Spleen (tissue), 11 donors: ENCODE measurements around the gene ATP1A4. TPM values are rescaled to one million over a fixed set of nuclear protein-coding genes. Genes with fewer than 3 reads are reported as not detected.

Source experiments
- DNase-seq: peaks from one replicate; pipeline ENCODE4 v3.0.0-alpha.2; 2020
- H3K27ac ChIP-seq, 8 donors: fragments of 200-600 bp; sonication (generic) in 7 of 8; 1 replicate in 4 of 8; 2 replicates in 4 of 8; pipeline versions ENCODE4 v1.5.0 to v1.8.0; 2016 to 2021; ENCODE audit warnings: inconsistent platforms in 4 of 8, mild to moderate bottlenecking in 4 of 8, moderate library complexity in 1 of 8
- H3K27me3 ChIP-seq, 7 donors: fragments of 200-600 bp; sonication (generic) in 6 of 7; replicated peaks in 1 of 7; 1 replicate in 4 of 7; 2 replicates in 3 of 7; pipeline versions ENCODE4 v1.5.0 to v1.8.0; 2016 to 2021; ENCODE audit warnings: inconsistent platforms in 3 of 7, mild to moderate bottlenecking in 1 of 7
- H3K36me3 ChIP-seq, 6 donors: fragments of 200-600 bp; sonication (generic) in 5 of 6; 1 replicate in 4 of 6; 2 replicates in 2 of 6; pipeline versions ENCODE4 v1.5.0 to v1.8.0; 2016 to 2021; ENCODE audit warnings: inconsistent platforms in 2 of 6
- H3K4me1 ChIP-seq, 6 donors: fragments of 200-600 bp; sonication (generic) in 5 of 6; 1 replicate in 3 of 6; 2 replicates in 3 of 6; pipeline versions ENCODE4 v1.5.0 to v1.8.0; 2016 to 2021; ENCODE audit warnings: inconsistent platforms in 3 of 6
- H3K4me3 ChIP-seq, 8 donors: fragments of 200-600 bp; sonication (generic) in 7 of 8; 1 replicate in 4 of 8; 2 replicates in 4 of 8; pipeline versions ENCODE4 v1.5.0 to v1.8.0; 2016 to 2021; ENCODE audit warnings: inconsistent platforms in 4 of 8, mild to moderate bottlenecking in 4 of 8, moderate library complexity in 2 of 8
- H3K9me3 ChIP-seq, 8 donors: fragments of 200-600 bp; sonication (generic) in 7 of 8; 1 replicate in 4 of 8; 2 replicates in 4 of 8; pipeline versions ENCODE4 v1.5.0 to v1.8.0; 2016 to 2021; ENCODE audit warnings: inconsistent platforms in 4 of 8
- CTCF ChIP-seq, 11 experiments: fragments of 200-600 bp in 7 of 11; fragments of 450-650 bp in 4 of 11; sonication (generic) in 4 of 11; IDR thresholded peaks in 8 of 11; conservative IDR thresholded peaks in 3 of 11; 1 replicate in 7 of 11; 2 replicates in 4 of 11; pipeline versions ENCODE4 v1.4.0 to v1.8.0; 2016 to 2021; ENCODE audit warnings: antibody characterized with exemption in 11 of 11, inconsistent platforms in 4 of 11, mild to moderate bottlenecking in 1 of 11
- POLR2A ChIP-seq, 3 donors: fragments of 450-650 bp; IDR thresholded peaks; one replicate each; pipeline ENCODE4 v1.5.1; 2017; ENCODE audit warnings: antibody characterized with exemption in 3 of 3, mild to moderate bottlenecking in 1 of 3
- POLR2AphosphoS5 ChIP-seq, 3 donors: sonication (generic); formaldehyde crosslinking; IDR thresholded peaks; one replicate each; pipeline ENCODE4 v1.5.1; 2017; ENCODE audit warnings: antibody characterized with exemption in 3 of 3
- WGBS, 5 donors: extraction: QIAGEN DNeasy Blood & Tissue Kit in 3 of 5; methylation state at CpG; one replicate each; pipeline versions ENCODE4 v1.1.5 to v1.1.7; 2013 to 2018; 5-methylcytosine and 5-hydroxymethylcytosine counted together
- intact Hi-C: fragments of 100-400 bp; cut with DNase I; formaldehyde crosslinking; loops from one replicate; pipeline ENCODE4 v1.15.0; 2023; ENCODE audit warnings: low total_unique reads
- polyA plus RNA-seq, 3 donors: library from polyadenylated mRNA; stranded (reverse); fragments of 200-250 nt; gene quantifications; one replicate each; pipeline ENCODE4 v1.2.1, GENCODE V29; 2013
- total RNA-seq, 7 donors: library from RNA; depleted of rRNA in 3 of 7; stranded (reverse); fragments of >200 nt in 3 of 7; fragmentation: NEBNext Ultra II Directional in 4 of 7; extraction: Animal tissue kit (Norgen Biotek cat#: 25700) in 4 of 7; gene quantifications; one replicate each; pipeline versions ENCODE4 v1.1.0 to v1.2.1, GENCODE V29; 2016 to 2021
- donor health status: healthy with polysubstance abuse.
- donor health status: DM: no; HTN: no; CAD: no; lungs with moderate emphysema.
- donor health status: DM: no; HTN: no; CAD: no.
- donor health status: Bipolar disorder and iron deficiency.
- donor health status: healthy.
- donor health status: DM: no; HTN: no; CAD: no.
- donor health status: DM: yes; HTN: yes; CAD: no.

The ATP1A4 gene
- total and polyA plus RNA-seq, 10 donors, result 0.70 to 2.9 (median 0.95) TPM; not detected in 2

GRCh38 chr1:160207118-160207650, 55.8 kb downstream of the ATP1A4 start:
- DNase-seq, result no peak
- H3K4me3 ChIP-seq, result peak overlapping the region in 1 of 8 donors; percentile 90
- H3K4me1 ChIP-seq, result peaks cover 39 to 81% (median 69%) of the 10 kb centered on the region in 6 donors
- 73 to 94% (median 87%) methylated on average over 4 of the region's 4 CpGs for WGBS, 5 donors
- H3K9me3 ChIP-seq, result no peaks in the 10 kb centered on the region
- intact Hi-C loops, result no loop called here
- peaks cover 0 to 54% (median 17%) of the 10 kb centered on the region in 6 donors for H3K36me3 ChIP-seq
- H3K27ac ChIP-seq, result peak overlapping the region in 7 of 8 donors; percentile 52 to 95 (median 91)
- TF ChIP-seq POLR2A (IDR thresholded peaks at IDR 0.05) (no peak), POLR2AphosphoS5 (IDR thresholded peaks at IDR 0.05) (no peak), CTCF (IDR thresholded peaks at IDR 0.05 in 8 of 11, conservative IDR thresholded peaks at IDR 0.05 in 3 of 11) (no peak)
- no peaks in the 10 kb centered on the region for H3K27me3 ChIP-seq

- TF ChIP-seq POLR2AphosphoS5 (IDR thresholded peaks at IDR 0.05) (peak; percentile 25 to 71 (median 45)), POLR2A (IDR thresholded peaks at IDR 0.05) (no peak), CTCF (IDR thresholded peaks at IDR 0.05 in 8 of 11, conservative IDR thresholded peaks at IDR 0.05 in 3 of 11) (no peak)
- Histone ChIP-seq H3K4me3 (peak overlapping the region in 1 of 8 donors; percentile 16), H3K9me3 (no peaks in the 10 kb centered on the region), H3K36me3 (peaks cover 0 to 62% (median 25%) of the 10 kb centered on the region in 6 donors), H3K27me3 (no peaks in the 10 kb centered on the region), H3K27ac (peak overlapping the region in 7 of 8 donors; percentile 52 to 95 (median 91)), H3K4me1 (peaks cover 39 to 81% (median 69%) of the 10 kb centered on the region in 6 donors)
- 51 to 70% (median 62%) methylated on average over 9 of the region's 9 CpGs for WGBS, 5 donors
- DNase-seq, result peak; percentile 78
- intact Hi-C loops, result no loop called here
Measured at GRCh38 chr1:160207771-160208556, 56.6 kb downstream of the ATP1A4 start.

GRCh38 chr1:160208557-160209320, 57.3 kb downstream of the ATP1A4 start:
- WGBS, 5 donors, result 63 to 75% (median 67%) methylated on average over 6 of the region's 6 CpGs
- Histone ChIP-seq H3K9me3 (no peaks in the 10 kb centered on the region), H3K36me3 (peaks cover 0 to 70% (median 33%) of the 10 kb centered on the region in 6 donors), H3K27me3 (no peaks in the 10 kb centered on the region), H3K4me1 (peaks cover 39 to 79% (median 69%) of the 10 kb centered on the region in 6 donors), H3K27ac (peak overlapping the region in 7 of 8 donors; percentile 52 to 95 (median 91)), H3K4me3 (peak overlapping the region in 1 of 8 donors; percentile 16)
- intact Hi-C loops, result no loop called here
- DNase-seq, result no peak
- TF ChIP-seq POLR2A (IDR thresholded peaks at IDR 0.05), result no peak
- TF ChIP-seq CTCF (IDR thresholded peaks at IDR 0.05 in 8 of 11, conservative IDR thresholded peaks at IDR 0.05 in 3 of 11), result no peak
- no peak for TF ChIP-seq POLR2AphosphoS5 (IDR thresholded peaks at IDR 0.05)
